ENCODE measurements around the gene MT3.
"Not testable (repeated sequence)": the region's sequence is repeated elsewhere in the genome, so short reads cannot be mapped to it uniquely, and the experiment has no call there.

The MT3 gene

DNA sequence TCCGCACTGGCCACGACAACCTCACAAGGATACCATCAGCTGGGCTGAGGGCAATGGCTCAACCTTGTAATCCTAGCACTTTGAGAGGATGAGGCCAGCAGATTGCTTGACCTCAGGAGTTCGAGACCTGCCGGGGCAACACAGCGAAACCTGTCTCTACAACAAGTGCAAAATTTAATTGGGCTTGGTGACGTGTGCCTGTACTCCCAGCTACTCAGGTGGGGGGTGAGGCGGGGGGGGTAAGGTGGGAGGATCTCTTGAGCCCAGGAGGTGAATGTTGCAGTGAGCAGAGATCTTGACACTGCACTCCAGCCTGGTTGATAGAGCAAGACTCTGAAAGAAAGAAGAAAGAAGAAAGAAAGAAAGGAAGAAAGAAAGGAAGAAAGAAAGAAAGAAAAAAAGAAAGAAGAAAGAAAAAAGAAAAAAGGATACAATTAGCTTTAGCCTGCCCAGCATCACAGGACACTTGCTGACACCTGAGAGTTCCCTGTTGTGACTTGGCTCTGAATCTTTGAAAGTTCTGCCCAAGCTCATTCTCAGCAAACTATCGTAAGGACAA is 31.1 kb downstream of the MT3 start (continued):
- TF ChIP-seq ZNF529 (tag by site-specific recombination; IDR thresholded peaks at IDR 0.05; ENCODE audit: insufficient replicate concordance) = no peak

DNA sequence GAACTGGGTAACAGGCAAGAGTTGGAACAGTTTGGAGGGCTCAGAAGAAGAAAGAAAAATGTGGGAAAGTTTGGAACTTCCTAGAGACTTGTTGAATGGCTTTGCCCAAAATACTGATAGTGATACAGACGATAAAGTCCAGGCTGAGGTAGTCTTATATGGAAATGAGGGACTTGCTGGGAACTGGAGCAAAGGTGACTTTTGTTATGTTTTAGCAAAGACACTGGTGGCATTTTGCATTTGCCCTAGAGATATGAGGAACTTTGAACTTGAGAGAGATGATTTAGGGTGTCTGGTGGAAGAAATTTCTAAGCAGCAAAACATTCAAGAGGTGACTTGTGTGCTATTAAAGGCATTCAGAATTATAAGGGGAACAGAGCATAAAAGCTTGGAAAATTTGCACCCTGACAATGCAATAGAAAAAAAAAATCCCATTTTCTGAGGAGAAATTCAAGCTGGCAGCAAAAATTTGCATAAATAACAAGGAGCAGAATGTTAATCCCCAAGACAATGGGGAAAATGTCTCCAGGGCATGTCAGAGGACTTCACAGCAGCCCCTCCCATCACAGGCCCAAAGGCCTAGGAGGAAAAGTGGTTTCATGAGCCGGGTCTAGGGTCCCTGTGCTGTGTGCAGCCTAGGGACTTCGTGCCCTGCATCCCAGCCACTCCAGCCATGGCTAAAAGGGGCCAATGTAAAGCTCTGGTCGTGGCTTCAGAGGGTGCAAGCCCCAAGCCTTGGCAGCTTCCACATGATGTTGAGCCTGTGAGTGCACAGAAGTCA is 32.5 kb downstream of the MT3 start:
- H3K4me3 ChIP-seq (ENCODE audit: low read depth, low read length); POLR2A ChIA-PET; H3K27ac ChIP-seq (ENCODE audit: extremely low read depth, low read depth, low read length); CTCF ChIA-PET; H3K4me1 ChIP-seq (ENCODE audit: control insufficient read depth, insufficient read depth, low read length); H3K9me3 ChIP-seq (ENCODE audit: control insufficient read depth, insufficient read depth, low read depth, low read length); H3K36me3 ChIP-seq (ENCODE audit: control insufficient read depth in 2 of 2, insufficient read depth in 1 of 2, low read length in 2 of 2): not testable (repeated sequence)
- peak; percentile 40; the same call in 1 of the 2 replicates for TF ChIP-seq SCRT2 (tag by site-specific recombination; IDR thresholded peaks at IDR 0.05)

DNA sequence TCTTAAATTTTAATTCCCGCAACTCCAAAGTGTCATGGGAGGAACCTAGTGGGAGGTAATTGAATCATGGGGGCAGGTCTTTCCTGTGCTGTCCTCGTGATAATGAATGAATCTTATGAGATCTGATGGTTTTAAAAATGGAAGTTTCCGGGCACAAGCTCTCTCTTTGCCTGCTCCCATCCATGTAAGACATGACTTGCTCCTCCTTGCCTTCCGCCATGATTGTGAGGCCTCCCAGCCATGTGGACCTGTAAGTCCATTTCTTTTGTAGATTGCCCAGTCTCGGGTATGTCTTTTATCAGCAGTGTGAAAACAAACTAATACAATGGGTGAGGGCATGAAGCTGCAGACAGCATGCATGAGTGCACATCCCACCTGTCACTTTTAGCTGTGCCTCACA is 33.9 kb downstream of the MT3 start:
- H3K27ac ChIP-seq (ENCODE audit: extremely low read depth, low read depth, low read length); H3K9me3 ChIP-seq (ENCODE audit: control insufficient read depth, insufficient read depth, low read depth, low read length); H3K4me3 ChIP-seq (ENCODE audit: low read depth, low read length); H3K4me1 ChIP-seq (ENCODE audit: control insufficient read depth, insufficient read depth, low read length); H3K36me3 ChIP-seq (ENCODE audit: control insufficient read depth in 2 of 2, insufficient read depth in 1 of 2, low read length in 2 of 2): not testable (repeated sequence)
- ChIA-PET POLR2A (interaction anchor here (0.6 kb wide), 1 partner anchor 204 kb away, joined by 3 read pairs; no protein-coding TSS in a partner anchor), CTCF (interaction anchor here (0.6 to 1.7 kb wide), 3 partner anchors 13 to 895 kb away, joined by 3 to 6 read pairs (median 3); no protein-coding TSS in a partner anchor)

DNA sequence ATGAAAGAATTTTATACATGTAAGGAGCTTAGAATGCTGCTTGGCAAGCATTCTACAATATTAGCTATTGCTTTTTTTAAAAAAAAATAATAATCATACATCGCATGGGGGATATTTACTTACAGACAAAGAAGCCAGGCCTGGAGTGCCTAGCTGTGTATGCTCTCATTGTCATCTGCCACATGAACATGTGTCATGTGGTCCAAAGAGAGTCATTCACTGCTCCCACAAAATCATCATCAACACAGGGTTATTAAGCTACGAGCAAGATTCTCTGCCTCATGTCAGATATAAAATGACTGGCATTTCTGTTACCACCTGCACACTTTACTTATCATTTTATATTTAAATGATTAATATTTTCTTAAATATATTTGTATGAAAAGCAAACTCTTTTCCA is 34.3 kb downstream of the MT3 start:
- TF ChIP-seq ZNF529 (tag by site-specific recombination; IDR thresholded peaks at IDR 0.05; ENCODE audit: insufficient replicate concordance) (no peak), ZNF596 (tag by site-specific recombination; IDR thresholded peaks at IDR 0.05) (no peak), KLF10 (tag by site-specific recombination; IDR thresholded peaks at IDR 0.05) (no peak), PRDM1 (tag by site-specific recombination; IDR thresholded peaks at IDR 0.05) (no peak), ZBTB8A (tag by site-specific recombination; IDR thresholded peaks at IDR 0.05) (no peak), ZFP37 (tag by site-specific recombination; IDR thresholded peaks at IDR 0.05) (no peak), ZNF791 (tag by site-specific recombination; IDR thresholded peaks at IDR 0.05) (no peak), ZNF624 (tag by site-specific recombination; IDR thresholded peaks at IDR 0.05) (no peak), GFI1B (tag by site-specific recombination; IDR thresholded peaks at IDR 0.05) (no peak), ZNF157 (tag by site-specific recombination; IDR thresholded peaks at IDR 0.05) (no peak)
- TF ChIP-seq, protein P1, sequence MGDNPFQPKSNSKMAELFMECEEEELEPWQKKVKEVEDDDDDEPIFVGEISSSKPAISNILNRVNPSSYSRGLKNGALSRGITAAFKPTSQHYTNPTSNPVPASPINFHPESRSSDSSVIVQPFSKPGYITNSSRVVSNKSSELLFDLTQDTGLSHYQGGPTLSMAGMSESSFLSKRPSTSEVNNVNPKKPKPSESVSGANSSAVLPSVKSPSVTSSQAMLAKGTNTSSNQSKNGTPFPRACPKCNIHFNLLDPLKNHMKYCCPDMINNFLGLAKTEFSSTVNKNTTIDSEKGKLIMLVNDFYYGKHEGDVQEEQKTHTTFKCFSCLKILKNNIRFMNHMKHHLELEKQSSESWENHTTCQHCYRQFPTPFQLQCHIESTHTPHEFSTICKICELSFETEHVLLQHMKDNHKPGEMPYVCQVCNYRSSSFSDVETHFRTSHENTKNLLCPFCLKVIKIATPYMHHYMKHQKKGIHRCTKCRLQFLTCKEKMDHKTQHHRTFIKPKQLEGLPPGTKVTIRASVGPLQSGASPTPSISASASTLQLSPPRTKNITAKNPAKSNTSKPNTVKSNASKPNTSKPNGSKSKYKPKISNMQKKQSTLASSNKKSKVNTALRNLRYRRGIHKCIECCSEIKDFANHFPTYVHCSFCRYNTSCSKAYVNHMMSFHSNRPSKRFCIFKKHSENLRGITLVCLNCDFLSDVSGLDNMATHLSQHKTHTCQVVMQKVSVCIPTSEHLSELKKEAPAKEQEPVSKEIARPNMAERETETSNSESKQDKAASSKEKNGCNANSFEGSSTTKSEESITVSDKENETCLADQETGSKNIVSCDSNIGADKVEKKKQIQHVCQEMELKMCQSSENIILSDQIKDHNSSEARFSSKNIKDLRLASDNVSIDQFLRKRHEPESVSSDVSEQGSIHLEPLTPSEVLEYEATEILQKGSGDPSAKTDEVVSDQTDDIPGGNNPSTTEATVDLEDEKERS (tag by site-specific recombination; IDR thresholded peaks at IDR 0.05) = no peak
- TF ChIP-seq, protein P2, sequence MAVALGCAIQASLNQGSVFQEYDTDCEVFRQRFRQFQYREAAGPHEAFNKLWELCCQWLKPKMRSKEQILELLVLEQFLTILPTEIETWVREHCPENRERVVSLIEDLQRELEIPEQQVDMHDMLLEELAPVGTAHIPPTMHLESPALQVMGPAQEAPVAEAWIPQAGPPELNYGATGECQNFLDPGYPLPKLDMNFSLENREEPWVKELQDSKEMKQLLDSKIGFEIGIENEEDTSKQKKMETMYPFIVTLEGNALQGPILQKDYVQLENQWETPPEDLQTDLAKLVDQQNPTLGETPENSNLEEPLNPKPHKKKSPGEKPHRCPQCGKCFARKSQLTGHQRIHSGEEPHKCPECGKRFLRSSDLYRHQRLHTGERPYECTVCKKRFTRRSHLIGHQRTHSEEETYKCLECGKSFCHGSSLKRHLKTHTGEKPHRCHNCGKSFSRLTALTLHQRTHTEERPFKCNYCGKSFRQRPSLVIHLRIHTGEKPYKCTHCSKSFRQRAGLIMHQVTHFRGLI (tag by site-specific recombination; IDR thresholded peaks at IDR 0.05) = no peak
- TF ChIP-seq, protein P3, sequence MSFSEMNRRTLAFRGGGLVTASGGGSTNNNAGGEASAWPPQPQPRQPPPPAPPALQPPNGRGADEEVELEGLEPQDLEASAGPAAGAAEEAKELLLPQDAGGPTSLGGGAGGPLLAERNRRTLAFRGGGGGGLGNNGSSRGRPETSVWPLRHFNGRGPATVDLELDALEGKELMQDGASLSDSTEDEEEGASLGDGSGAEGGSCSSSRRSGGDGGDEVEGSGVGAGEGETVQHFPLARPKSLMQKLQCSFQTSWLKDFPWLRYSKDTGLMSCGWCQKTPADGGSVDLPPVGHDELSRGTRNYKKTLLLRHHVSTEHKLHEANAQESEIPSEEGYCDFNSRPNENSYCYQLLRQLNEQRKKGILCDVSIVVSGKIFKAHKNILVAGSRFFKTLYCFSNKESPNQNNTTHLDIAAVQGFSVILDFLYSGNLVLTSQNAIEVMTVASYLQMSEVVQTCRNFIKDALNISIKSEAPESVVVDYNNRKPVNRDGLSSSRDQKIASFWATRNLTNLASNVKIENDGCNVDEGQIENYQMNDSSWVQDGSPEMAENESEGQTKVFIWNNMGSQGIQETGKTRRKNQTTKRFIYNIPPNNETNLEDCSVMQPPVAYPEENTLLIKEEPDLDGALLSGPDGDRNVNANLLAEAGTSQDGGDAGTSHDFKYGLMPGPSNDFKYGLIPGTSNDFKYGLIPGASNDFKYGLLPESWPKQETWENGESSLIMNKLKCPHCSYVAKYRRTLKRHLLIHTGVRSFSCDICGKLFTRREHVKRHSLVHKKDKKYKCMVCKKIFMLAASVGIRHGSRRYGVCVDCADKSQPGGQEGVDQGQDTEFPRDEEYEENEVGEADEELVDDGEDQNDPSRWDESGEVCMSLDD (tag by site-specific recombination; IDR thresholded peaks at IDR 0.05) = no peak
- ChIA-PET CTCF (interaction anchor here (0.6 to 1.7 kb wide), 4 partner anchors 13 to 894 kb away, joined by 3 to 6 read pairs (median 4); no protein-coding TSS in a partner anchor), POLR2A (interaction anchor here (1.0 kb wide), 1 partner anchor 15 kb away, joined by 3 read pairs; the partner anchor contains the start of gene MT2A)
- H3K27ac ChIP-seq (ENCODE audit: extremely low read depth, low read depth, low read length) = no peak overlapping the region
- H3K4me1 ChIP-seq (ENCODE audit: control insufficient read depth, insufficient read depth, low read length) = no peaks in the 10 kb centered on the region; the same call in 1 of the 2 replicates
- H3K4me3 ChIP-seq (ENCODE audit: low read depth, low read length) = no peak overlapping the region
- no peaks in the 10 kb centered on the region for H3K36me3 ChIP-seq (ENCODE audit: control insufficient read depth in 2 of 2, insufficient read depth in 1 of 2, low read length in 2 of 2)
- no peaks in the 10 kb centered on the region for H3K9me3 ChIP-seq (ENCODE audit: control insufficient read depth, insufficient read depth, low read depth, low read length)

Data from HEK293 (cell line).